ENCODE data around the gene NDUFAF2. TPM values are rescaled to one million over a fixed set of nuclear protein-coding genes. Genes with fewer than 3 reads are reported as not detected.

The NDUFAF2 gene
- total RNA-seq, 1 donor from 2014 or later = 13.9 TPM

DNA sequence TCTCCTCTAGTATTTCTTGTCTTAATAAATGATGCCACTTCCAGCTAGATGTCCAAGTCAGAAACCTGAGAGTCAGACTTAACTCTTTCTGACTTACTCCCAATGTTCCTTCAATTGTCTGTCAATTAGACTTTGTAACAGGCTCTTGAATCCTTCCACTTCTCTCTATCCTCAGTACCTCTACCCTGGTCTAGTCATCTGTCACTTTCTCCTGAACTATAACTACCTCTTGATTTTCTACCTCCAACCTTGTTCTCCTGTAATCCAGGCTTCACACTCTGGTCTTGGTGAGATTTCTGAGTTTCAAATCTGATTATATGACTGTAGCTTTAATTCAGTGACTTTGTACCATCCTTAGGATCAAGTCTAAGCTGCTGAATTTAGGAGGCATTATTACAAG, 64.9 kb downstream of the NDUFAF2 start:
- Mint-ChIP-seq H3K9me3 (ENCODE audit: unreplicated experiment) (no peaks in the 10 kb centered on the region), H3K27ac (ENCODE audit: unreplicated experiment) (no peak overlapping the region), H3K36me3 (ENCODE audit: low read depth, unreplicated experiment) (no peaks in the 10 kb centered on the region), H3K27me3 (ENCODE audit: unreplicated experiment) (no peaks in the 10 kb centered on the region), H3K4me3 (ENCODE audit: unreplicated experiment) (no peak overlapping the region), H3K4me1 (ENCODE audit: unreplicated experiment) (no peaks in the 10 kb centered on the region)
- no peak for DNase-seq (ENCODE audit: low spot score)
- TF ChIP-seq, protein P1, sequence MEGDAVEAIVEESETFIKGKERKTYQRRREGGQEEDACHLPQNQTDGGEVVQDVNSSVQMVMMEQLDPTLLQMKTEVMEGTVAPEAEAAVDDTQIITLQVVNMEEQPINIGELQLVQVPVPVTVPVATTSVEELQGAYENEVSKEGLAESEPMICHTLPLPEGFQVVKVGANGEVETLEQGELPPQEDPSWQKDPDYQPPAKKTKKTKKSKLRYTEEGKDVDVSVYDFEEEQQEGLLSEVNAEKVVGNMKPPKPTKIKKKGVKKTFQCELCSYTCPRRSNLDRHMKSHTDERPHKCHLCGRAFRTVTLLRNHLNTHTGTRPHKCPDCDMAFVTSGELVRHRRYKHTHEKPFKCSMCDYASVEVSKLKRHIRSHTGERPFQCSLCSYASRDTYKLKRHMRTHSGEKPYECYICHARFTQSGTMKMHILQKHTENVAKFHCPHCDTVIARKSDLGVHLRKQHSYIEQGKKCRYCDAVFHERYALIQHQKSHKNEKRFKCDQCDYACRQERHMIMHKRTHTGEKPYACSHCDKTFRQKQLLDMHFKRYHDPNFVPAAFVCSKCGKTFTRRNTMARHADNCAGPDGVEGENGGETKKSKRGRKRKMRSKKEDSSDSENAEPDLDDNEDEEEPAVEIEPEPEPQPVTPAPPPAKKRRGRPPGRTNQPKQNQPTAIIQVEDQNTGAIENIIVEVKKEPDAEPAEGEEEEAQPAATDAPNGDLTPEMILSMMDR (IDR thresholded peaks at IDR 0.05; ENCODE audit: unreplicated experiment) = no peak

DNA sequence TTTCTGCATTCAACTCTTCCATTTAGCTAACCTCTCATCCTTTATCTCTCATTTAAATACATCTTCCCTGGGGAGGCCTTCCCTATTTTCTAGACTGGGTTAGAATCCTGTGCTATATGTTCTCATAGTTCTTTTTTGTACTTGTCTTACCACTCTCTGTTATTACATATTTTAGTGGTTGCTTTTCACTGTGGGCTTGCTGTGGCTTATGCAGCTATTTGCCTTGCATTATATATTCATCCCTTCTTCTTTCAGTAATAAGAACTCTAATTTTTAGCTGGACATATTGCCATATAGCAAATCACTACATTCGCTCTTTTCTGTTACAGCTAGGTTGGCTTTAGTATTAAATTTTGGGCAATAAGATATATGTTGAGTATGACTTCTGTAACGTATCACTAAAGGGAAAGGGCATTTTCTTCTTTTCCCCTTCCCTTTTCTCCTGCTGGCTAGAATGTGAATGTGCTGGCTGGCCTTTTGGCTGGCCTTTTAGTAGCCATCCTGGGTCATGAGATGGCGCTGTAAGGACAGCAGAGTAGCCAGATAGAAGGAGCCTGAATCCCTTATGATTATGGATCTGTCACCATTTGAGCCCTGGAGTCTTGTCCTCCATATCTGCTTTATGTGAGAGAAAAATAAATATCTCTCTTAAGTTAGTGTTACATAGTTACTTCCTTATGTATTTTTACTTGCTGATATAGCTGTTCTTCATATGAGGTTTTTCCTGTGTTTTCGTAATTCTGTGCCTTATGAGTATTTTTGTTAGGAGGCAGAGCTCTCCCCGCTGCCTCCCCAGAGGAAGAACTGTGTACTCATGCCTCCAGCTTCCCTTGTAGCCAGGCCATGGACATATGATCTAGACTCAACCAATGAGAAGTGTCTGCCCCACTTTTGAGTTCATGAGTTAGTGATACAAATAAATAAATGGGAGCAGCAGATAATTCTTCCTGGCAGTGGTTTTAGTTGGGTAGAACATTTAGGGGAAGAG, 65.8 kb downstream of the NDUFAF2 start:
- Mint-ChIP-seq H3K4me3 (ENCODE audit: unreplicated experiment) (no peak overlapping the region), H3K27me3 (ENCODE audit: unreplicated experiment) (no peaks in the 10 kb centered on the region), H3K9me3 (ENCODE audit: unreplicated experiment) (no peaks in the 10 kb centered on the region), H3K4me1 (ENCODE audit: unreplicated experiment) (no peaks in the 10 kb centered on the region), H3K27ac (ENCODE audit: unreplicated experiment) (no peak overlapping the region), H3K36me3 (ENCODE audit: low read depth, unreplicated experiment) (no peaks in the 10 kb centered on the region)
- DNase-seq (ENCODE audit: low spot score) = peak; percentile 16
- TF ChIP-seq, protein P1 (IDR thresholded peaks at IDR 0.05; ENCODE audit: unreplicated experiment) = peak; percentile 23

DNA sequence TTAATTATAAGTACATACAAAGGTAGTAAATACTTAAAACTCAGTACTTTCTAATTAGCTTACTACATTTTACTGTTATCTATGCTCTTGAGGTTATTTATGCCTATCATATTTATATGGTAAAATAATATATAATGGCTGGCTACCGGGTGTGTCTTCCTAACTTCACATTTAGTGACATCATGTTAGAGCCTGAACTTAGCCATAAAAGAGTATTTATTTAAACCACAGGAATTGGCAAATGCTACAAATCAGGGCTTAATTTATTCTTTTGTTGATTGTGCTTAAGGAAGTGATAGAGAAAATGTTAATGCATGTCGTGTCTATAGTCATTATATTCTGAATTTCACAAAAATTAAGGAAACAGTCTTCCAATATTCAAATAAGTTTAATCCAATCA, 73.1 kb downstream of the NDUFAF2 start:
- Mint-ChIP-seq H3K36me3 (ENCODE audit: low read depth, unreplicated experiment) (no peaks in the 10 kb centered on the region), H3K27me3 (ENCODE audit: unreplicated experiment) (no peaks in the 10 kb centered on the region), H3K4me1 (ENCODE audit: unreplicated experiment) (no peaks in the 10 kb centered on the region), H3K9me3 (ENCODE audit: unreplicated experiment) (no peaks in the 10 kb centered on the region), H3K27ac (ENCODE audit: unreplicated experiment) (no peak overlapping the region), H3K4me3 (ENCODE audit: unreplicated experiment) (no peak overlapping the region)
- TF ChIP-seq, protein P1 (IDR thresholded peaks at IDR 0.05; ENCODE audit: unreplicated experiment) = no peak
- DNase-seq (ENCODE audit: low spot score) = no peak

DNA sequence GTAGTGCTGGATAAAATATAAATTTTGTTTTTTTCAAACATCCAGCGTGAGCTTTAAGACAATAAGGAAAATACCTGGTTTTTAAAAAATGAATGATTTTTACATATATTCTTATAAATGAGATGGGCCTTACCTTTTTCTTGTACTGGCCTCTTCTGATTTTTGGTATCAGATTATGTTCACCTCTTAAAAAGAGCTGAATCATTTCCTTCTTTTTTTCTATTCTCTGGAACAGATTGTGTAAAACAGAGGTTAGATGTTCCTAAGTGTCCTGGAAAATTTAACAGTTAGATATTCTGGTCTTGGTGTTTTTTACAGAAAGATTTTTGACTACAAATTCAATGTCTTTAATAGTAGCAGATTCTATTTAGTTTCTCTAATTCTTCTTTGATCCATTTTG, 74.6 kb downstream of the NDUFAF2 start:
- no peaks in the 10 kb centered on the region for H3K4me1 Mint-ChIP-seq (ENCODE audit: unreplicated experiment)
- no peak overlapping the region for H3K27ac Mint-ChIP-seq (ENCODE audit: unreplicated experiment)
- no peaks in the 10 kb centered on the region for H3K27me3 Mint-ChIP-seq (ENCODE audit: unreplicated experiment)
- no peaks in the 10 kb centered on the region for H3K9me3 Mint-ChIP-seq (ENCODE audit: unreplicated experiment)
- no peaks in the 10 kb centered on the region for H3K36me3 Mint-ChIP-seq (ENCODE audit: low read depth, unreplicated experiment)
- TF ChIP-seq, protein P1 (IDR thresholded peaks at IDR 0.05; ENCODE audit: unreplicated experiment) = no peak
- DNase-seq (ENCODE audit: low spot score) = no peak
- no peak overlapping the region for H3K4me3 Mint-ChIP-seq (ENCODE audit: unreplicated experiment)

DNA sequence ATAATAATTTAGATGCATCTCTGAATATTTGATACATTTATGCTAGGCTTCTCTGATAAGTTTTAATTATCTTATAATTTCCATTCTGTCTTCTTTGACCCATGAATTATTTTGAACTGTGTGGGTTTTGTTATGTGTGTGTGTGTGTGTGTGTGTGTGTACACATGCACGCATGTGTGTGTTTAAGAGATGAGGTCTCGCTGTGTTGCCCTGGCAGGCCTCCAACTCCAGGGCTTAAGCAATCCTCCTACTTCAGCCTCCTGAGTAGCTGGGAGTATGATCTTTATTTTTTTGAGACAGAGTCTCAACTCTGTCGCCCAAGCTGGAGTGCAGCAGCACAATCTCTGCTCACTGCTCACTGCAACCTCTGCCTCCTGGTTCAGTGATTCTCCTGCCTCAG, 75.4 kb downstream of the NDUFAF2 start:
- no peak for DNase-seq (ENCODE audit: low spot score)
- Mint-ChIP-seq H3K36me3 (ENCODE audit: low read depth, unreplicated experiment) (no peaks in the 10 kb centered on the region), H3K4me1 (ENCODE audit: unreplicated experiment) (no peaks in the 10 kb centered on the region), H3K9me3 (ENCODE audit: unreplicated experiment) (no peaks in the 10 kb centered on the region), H3K27me3 (ENCODE audit: unreplicated experiment) (no peaks in the 10 kb centered on the region), H3K4me3 (ENCODE audit: unreplicated experiment) (no peak overlapping the region), H3K27ac (ENCODE audit: unreplicated experiment) (no peak overlapping the region)
- TF ChIP-seq, protein P1 (IDR thresholded peaks at IDR 0.05; ENCODE audit: unreplicated experiment) = no peak

Data from endothelial cell (in vitro differentiated cells).